SU-DHL-6 (cell line): Measurements from ENCODE around the gene C19orf81.

ENCODE experiments used
- H2AFZ ChIP-seq: fragments of 200-600 bp; sonication (generic); 2 replicates; pipeline ENCODE4 v1.6.1; 2014; ENCODE audit warnings: low read depth, mild to moderate bottlenecking, moderate library complexity, mixed read lengths, antibody characterized with exemption, low read length; ENCODE audit not compliant: severe bottlenecking
- H3F3A ChIP-seq: fragments of 200-600 bp; shearing (Covaris generic); 2 replicates; pipeline ENCODE4 v1.6.0; 2016; ENCODE audit warnings: antibody characterized with exemption, mild to moderate bottlenecking; ENCODE audit not compliant: insufficient read depth
- H3K27ac ChIP-seq: fragments of 200-600 bp; sonication (generic); 2 replicates; pipeline ENCODE4 v1.5.1; 2016; ENCODE audit warnings: low read depth, mild to moderate bottlenecking, low read length, moderate library complexity, mixed read lengths
- H3K27me3 ChIP-seq: fragments of 200-600 bp; sonication (generic), shearing (Covaris generic); 2 replicates; pipeline ENCODE4 v1.6.0; 2014; ENCODE audit warnings: mild to moderate bottlenecking, low read length
- H3K36me3 ChIP-seq: fragments of 200-600 bp; sonication (generic); 2 replicates; pipeline ENCODE4 v1.6.1; 2014; ENCODE audit warnings: mild to moderate bottlenecking, low read length, mixed read lengths
- H3K4me2 ChIP-seq: fragments of 300-600, 200-600 bp; shearing (Covaris generic), sonication (generic); 2 replicates; pipeline ENCODE4 v1.6.0; 2014; ENCODE audit warnings: low read length, low read depth, mild to moderate bottlenecking; ENCODE audit not compliant: poor library complexity, severe bottlenecking
- H3K4me3 ChIP-seq: fragments of 200-600 bp; sonication (generic); 2 replicates; pipeline ENCODE4 v1.5.1; 2014; ENCODE audit warnings: antibody characterized with exemption, low read length, mild to moderate bottlenecking, mixed read lengths; ENCODE audit not compliant: insufficient read depth, poor library complexity, severe bottlenecking
- H3K79me2 ChIP-seq: fragments of 200-600 bp; sonication (generic); 2 replicates; pipeline ENCODE4 v1.6.1; 2014; ENCODE audit warnings: mild to moderate bottlenecking, low read length, moderate library complexity; ENCODE audit not compliant: insufficient read depth
- H3K9ac ChIP-seq: fragments of 200-600 bp; sonication (generic); 2 replicates; pipeline ENCODE4 v1.7.0; 2014; ENCODE audit warnings: mild to moderate bottlenecking, low read length
- H3K9me2 ChIP-seq: fragments of 200-600 bp; sonication (generic); replicated peaks from 2 replicates; pipeline ENCODE4 v1.6.1; 2014; ENCODE audit warnings: low read length; ENCODE audit not compliant: insufficient read depth
- H3K9me3 ChIP-seq: fragments of 200-600 bp; sonication (generic); 2 replicates; pipeline ENCODE4 v1.6.1; 2014; ENCODE audit warnings: low read length, mixed read lengths; ENCODE audit not compliant: insufficient read depth
- H4K20me1 ChIP-seq: fragments of 200-600 bp; sonication (generic); 2 replicates; pipeline ENCODE4 v1.6.1; 2014; ENCODE audit warnings: low read depth, mild to moderate bottlenecking, antibody characterized with exemption, low read length, moderate library complexity, mixed read lengths
- EZH2phosphoT487 ChIP-seq: fragments of 200-600 bp; sonication (generic), shearing (Covaris generic); conservative IDR thresholded peaks from 2 replicates; pipeline ENCODE4 v1.6.1; 2018; ENCODE audit warnings: mild to moderate bottlenecking, antibody characterized with exemption, low read length, moderate library complexity, mixed read lengths
- TF ChIP-seq, protein P1 (sequence below): fragments of 200-600 bp; sonication (generic); IDR thresholded peaks from one replicate; pipeline ENCODE4 v1.5.1; 2017; ENCODE audit warnings: antibody characterized with exemption, mild to moderate bottlenecking, low read length, moderate library complexity; ENCODE audit not compliant: insufficient read depth, poor library complexity, severe bottlenecking

The C19orf81 gene

DNA sequence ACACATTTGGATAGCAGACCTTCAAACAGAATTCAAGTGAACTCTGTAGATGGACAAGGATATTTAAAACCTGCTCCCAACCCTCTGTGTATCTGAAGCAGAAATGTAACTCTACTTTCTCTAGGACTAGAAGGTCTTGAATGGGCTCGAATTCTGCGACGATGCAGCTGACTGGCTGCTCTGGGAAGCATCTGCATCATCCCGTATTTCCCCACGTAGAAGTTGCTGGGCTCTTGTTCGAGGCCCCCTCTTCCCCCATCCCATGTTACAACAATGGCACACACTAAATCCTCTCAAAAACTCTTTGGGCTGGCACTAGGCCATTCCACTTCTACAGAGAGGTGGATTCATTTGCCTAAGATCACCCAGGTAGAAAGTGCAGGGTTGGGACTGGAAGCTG is 15.0 kb downstream of the C19orf81 start:
- Histone ChIP-seq H3F3A (no peaks in the 10 kb centered on the region), H2AFZ (no peak overlapping the region), H4K20me1 (no peaks in the 10 kb centered on the region), H3K9ac (no peak overlapping the region), H3K4me3 (no peak overlapping the region), H3K79me2 (no peaks in the 10 kb centered on the region), H3K9me2 (no peaks in the 10 kb centered on the region), H3K4me2 (no peak overlapping the region), H3K36me3 (no peaks in the 10 kb centered on the region), H3K27me3 (no peaks in the 10 kb centered on the region), H3K27ac (no peak overlapping the region), H3K9me3 (no peaks in the 10 kb centered on the region)
- TF ChIP-seq, protein P1, sequence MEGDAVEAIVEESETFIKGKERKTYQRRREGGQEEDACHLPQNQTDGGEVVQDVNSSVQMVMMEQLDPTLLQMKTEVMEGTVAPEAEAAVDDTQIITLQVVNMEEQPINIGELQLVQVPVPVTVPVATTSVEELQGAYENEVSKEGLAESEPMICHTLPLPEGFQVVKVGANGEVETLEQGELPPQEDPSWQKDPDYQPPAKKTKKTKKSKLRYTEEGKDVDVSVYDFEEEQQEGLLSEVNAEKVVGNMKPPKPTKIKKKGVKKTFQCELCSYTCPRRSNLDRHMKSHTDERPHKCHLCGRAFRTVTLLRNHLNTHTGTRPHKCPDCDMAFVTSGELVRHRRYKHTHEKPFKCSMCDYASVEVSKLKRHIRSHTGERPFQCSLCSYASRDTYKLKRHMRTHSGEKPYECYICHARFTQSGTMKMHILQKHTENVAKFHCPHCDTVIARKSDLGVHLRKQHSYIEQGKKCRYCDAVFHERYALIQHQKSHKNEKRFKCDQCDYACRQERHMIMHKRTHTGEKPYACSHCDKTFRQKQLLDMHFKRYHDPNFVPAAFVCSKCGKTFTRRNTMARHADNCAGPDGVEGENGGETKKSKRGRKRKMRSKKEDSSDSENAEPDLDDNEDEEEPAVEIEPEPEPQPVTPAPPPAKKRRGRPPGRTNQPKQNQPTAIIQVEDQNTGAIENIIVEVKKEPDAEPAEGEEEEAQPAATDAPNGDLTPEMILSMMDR = no peak
- no peak for TF ChIP-seq EZH2phosphoT487

DNA sequence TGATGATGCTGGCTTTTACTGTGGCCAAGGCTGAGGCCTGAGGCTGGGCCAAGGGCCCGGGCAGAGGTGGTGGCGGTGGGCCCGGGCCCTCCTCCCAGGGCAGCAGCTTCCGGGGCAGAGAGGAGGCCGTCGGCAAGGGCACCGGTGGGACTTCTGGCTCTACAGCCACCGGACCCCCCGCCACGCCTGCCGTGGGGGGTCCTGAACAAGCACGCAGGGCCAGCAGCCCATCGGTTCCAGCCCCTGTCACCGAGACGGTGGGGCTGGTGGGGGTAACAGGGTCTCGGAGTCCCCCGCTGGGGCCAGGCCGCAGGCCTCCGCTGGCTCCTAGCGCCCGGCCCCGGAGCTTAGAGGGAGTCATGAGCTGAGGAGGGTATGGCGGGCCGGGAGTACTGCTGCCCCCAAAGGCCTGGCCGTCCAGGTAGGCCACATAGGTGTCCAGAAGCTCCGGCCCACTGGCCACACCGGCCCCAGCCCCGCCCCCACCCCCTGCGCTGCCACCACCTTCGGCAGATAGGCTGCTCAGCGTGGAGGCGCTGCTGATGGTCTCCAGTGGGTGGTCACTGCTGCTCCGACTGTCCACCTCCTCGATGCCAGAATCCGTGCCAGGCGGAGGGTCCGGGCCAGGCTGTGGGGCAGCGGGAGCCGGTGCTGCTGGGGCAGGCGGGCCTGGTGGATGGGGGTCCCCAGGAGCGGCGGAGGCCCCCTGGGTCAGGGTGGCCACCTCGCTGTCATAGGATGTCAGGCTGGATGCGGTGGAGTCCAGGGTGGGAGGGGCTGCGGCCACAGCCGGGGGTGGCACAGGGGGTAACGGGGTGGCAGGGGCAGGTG is 17.3 kb downstream of the C19orf81 start:
- no peak for TF ChIP-seq EZH2phosphoT487
- TF ChIP-seq, protein P1 = no peak
- Histone ChIP-seq H3K4me2 (no peak overlapping the region), H3K9me2 (no peaks in the 10 kb centered on the region), H3F3A (no peaks in the 10 kb centered on the region), H3K27ac (no peak overlapping the region), H3K4me3 (no peak overlapping the region), H2AFZ (no peak overlapping the region), H3K9me3 (no peaks in the 10 kb centered on the region), H4K20me1 (no peaks in the 10 kb centered on the region), H3K36me3 (no peaks in the 10 kb centered on the region), H3K27me3 (no peaks in the 10 kb centered on the region), H3K9ac (no peak overlapping the region), H3K79me2 (no peaks in the 10 kb centered on the region)

DNA sequence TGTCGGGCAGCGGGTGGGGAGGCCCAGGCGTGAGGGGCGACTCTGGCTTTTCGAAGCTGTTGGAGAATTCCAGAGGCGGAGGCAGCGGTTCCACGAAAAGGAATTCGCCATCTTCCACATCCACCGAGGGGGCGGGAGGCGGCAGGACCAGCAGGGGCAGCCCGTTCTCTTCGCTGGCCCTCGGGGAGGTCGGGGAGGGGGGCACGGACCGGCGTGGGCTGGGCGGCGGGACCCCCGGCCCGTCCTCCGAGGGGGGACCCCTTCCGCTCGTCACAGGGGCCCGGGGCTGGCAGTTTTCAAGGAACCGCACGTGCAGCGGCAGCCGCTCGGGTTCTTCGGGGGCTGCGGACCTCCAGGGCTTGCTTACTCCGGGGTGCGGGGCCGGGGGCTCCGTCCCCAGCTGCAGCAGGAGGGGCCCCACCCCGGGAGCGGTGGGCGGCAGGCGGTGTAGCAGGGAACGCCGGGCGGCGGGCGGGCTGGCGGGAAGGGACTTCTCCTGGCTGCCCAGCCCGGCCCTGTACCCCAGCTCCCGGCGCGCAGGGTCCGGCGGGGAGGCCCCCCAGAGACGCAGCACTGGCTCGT is 18.0 kb downstream of the C19orf81 start:
- Histone ChIP-seq H3K9ac (no peak overlapping the region), H3K27me3 (no peaks in the 10 kb centered on the region), H3K4me3 (no peak overlapping the region), H3F3A (no peaks in the 10 kb centered on the region), H3K27ac (no peak overlapping the region), H3K9me2 (no peaks in the 10 kb centered on the region), H3K4me2 (no peak overlapping the region), H3K79me2 (no peaks in the 10 kb centered on the region), H3K9me3 (no peaks in the 10 kb centered on the region), H3K36me3 (no peaks in the 10 kb centered on the region), H2AFZ (no peak overlapping the region), H4K20me1 (no peaks in the 10 kb centered on the region)
- no peak for TF ChIP-seq EZH2phosphoT487
- TF ChIP-seq, protein P1 = no peak
